Fibroblast of upper back skin (primary cell): ENCODE data around the gene MGLL.

Experiments used
- DNase-seq: peaks from one replicate; pipeline ENCODE4 v3.0.0-alpha.2; 2013

MGLL gene

DNA sequence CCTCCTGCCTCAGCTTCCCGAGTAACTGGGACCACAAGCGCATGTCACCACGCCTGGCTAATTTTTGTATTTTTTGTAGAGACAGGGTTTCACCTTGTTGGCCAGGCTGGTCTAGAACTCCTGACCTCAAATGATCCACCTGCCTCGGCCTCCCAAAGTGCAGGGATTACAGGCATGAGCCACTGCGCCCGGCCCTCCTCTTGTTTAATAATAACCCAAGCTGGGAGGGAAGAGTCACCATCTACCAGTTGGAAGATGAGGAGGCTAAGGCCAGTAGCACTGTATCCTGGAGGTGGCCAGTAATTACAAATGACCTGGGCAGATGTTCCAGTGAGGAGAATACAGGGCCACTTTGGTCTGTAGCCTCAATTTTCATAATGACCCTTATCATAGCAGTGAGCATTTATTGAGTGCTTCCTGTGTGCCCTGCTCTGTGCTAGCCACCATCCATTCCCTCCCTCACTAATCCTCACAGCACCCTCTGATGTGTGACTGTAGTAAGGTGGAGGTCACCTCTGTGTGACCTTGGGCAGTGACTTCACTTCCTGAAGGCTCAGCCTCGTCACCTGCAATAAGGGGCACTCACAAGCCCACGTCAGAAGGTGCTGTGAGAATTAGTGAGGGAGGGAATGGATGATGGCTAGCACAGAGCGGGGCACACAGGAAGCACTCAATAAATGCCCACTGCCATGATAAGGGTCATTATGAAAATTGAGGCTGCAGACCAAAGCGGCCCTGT, 85.3 kb downstream of the MGLL start:
- no peak for DNase-seq

DNA sequence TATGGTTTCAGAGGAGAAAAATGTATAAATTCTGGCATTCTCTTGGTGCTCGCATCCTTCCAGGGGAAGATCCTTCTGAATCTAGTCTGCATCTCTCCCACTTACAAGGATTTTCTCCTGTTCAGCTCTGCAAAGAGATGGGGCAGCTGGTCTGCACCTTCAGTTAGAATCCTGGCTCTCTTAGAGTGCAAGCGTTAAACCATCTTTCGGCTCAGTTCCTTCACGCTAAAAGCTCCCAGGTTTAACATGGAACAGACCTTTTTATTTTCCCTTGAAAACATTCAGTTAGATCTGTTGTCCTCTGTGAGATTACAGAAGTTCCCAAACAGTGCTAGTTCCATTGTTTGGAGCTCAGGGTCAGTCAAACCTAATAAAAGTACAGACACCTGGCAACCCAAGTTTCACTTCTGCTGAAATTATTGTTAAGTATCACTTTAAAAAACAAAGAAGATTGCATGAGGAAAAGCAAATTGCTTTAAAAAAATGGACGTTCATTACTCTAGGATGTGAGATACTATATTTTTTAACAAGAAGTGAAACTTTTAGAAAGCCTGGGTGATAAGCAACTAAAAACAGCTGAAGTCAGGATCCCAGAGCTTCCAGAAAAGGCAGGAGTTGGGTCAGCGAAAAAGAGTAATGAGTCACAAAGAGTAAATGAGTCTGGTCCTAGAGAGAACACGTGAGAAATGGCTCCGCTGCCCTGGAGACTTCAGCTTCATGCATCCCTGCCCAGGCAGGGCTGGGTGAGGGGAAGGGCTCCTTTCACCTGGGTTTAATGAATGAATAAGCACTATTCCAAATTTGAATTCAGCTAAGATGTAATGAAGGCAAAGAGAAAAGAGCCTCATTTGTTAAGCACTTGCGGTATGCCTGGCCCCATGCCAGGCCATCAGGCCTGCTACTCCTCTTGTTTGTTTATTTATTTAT, 86.3 kb downstream of the MGLL start:
- peak; percentile 78 for DNase-seq

DNA sequence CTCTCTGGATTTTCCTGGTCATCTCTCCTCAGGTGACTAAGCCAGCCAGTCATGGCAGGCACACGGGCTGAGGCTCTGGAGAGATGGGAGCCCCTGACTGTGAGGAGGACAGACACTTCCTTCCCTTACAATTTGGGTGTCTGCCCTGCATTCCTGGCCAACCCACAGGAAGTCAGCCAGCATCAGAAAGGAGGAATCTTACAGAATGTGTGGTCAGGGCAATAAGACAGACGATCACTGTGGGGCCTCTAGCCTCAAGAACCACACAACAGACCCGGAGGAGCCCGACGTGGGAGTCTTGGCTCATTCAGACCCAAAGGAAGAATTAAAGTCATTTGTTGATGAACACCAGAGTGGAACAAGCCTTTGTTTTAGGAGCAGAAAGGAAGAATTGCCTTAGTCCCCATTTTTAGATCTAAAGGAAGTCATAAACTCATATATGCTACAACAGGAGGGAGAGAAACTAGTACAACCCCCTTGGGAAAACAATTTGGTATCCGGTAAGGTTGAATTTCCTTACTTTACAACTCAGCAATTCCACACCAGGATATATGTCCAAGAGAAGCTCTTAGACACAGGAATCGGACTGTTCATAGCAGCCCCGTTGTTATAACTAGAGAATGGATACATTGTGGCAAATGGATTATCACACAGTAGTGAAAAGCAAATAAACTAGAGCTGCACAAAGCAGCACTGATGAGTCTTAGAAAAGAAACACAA, 87.4 kb downstream of the MGLL start:
- DNase-seq = peak; percentile 100

DNA sequence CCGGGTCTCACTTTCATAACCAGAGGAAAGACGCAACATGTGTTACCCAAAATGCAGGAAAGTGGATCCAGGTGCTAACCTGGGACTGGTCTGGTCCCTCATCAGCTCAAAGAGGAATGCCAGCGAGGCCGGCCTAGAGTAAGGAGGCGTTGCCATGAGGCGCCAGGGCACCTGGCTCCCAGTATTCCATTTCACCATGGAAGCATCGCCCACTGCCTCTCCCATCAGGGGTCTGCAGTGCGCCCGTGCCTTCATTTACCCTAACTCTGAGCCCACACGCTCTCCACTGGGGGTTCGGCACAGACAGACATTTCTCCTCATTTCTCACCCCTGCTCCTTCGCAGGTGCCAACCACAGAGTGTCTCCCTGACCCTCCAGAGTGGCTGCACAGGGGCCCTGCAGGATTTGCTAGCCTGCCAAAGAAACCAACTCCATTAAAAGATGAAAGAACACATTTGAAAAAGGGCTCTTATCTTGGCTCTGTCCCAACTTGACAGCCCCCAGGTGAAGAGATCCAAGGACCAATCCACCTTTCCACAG, 88.1 kb downstream of the MGLL start:
- DNase-seq = no peak

DNA sequence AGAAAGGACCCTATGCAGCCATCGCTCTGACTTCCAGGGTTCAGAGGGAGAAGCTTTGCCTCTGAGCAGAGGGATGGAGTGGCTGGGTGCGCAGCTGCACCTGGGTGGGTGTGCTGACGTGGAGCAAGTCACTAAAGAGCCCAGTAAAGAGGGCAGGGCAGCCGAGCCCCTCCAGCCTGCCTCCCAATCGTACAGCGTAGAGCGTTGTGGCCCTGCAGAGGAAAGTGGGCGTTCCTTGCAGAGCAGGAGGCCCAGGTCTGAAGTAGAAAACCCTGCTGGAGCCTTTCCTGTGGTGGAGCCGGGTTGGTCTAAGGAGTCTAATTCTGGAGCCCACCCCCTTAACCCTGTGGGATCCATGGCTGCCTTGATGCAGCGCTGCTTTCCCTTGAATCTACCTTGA, 88.5 kb downstream of the MGLL start:
- no peak for DNase-seq

DNA sequence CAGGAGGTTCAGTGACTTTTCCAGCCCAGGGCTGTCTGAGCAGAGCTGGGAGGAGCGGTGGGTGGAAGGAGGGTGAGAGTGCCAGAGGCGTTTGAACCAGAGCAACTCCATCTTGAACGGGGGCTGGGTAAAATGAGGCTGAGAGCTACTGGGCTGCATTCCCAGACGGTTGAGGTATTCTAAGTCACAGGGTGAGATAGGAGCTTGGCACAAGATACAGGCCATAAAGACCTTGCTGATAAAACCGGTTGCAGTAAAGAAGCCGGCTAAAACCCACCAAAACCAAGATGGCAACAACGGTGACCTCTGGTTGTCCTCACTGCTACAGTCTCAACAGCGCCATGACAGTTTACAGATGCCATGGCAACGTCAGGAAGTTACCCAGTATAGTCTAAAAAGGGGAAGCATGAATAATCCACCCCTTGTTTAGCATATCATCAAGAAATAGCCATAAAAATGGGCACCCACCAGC, 89.4 kb downstream of the MGLL start:
- DNase-seq = no peak

DNA sequence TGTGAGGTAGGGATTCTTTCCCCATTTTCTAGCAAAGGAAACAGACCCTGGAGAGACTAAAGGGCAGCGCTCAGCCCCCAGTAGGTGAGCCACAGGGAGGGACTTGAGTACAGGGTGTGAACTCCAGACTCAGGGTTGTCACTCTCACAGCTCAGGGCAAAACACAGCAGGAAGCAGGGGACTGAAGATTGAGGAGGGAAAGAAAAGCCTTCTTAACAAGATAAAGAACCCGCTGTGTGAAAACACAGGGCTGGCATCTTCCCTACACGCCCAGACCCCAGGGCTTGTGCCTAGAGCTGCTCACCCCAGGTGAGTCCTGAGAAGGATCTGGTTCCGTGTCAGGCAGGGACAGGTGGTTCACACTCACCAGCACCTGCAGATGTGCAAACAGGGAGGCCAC, 90.0 kb downstream of the MGLL start:
- no peak for DNase-seq

DNA sequence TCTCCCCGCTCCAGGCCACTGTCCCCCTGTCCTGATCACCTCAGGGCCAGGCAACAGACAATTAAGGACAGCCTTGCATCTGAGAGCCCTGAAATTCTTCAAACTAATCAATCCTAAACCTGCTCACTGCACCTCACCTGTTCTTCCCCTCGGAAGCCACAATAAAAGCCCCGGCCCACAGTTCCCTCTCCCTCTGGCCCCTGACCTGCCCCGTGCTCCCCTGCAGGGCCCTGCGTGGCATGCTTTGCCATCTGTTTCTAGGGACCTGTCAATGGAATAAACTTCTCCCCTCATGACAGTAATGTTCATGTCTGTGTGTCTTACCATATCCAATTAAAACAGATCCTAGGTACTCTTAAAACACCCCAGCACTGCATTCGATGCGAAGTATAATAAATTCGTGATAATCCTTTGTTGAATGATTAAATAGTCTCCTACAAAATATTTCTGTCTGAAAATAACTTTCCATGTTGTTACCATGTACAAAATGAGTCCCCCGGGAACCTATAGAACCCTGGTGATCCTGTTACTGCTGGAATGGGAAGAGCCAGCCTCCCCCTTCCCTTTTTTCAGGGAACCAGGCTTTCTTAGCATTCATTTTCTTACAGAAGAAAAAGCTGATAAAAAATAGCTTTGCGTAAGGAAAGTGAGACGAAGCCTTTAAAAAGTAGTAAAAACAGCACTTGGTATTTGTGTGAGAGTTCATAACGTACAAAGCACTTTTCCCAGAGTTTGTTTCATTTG, 90.6 kb downstream of the MGLL start:
- DNase-seq = no peak

DNA sequence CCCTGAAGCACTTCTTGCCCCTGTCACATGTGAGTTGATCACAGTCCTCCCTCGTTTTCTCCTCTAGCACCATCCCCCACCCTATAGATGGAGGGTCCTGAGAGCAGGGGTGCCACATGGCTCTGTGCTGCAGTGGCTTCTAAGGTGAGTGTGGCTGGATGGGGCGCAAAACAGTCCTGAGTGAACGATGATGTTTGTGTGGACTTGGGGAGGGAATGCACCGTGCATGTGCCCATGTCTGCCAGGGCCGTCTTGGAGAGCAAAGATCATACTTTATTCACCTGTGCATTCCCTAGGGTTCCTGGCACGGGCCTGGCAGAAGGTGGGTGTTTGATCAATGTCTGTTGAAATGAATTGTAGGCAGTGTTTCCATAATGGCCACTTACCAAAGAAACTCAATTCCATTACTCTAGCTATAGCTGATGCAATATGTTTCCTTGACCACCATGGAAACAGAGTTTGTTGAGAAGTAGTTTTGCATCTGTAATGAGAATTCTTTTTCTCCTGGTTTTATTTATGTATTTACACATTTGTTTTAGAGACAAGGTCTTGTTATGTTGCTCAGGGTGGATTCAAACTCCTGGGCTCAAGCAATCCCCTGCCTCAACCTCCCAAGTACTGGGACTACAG, 91.5 kb downstream of the MGLL start:
- no peak for DNase-seq

DNA sequence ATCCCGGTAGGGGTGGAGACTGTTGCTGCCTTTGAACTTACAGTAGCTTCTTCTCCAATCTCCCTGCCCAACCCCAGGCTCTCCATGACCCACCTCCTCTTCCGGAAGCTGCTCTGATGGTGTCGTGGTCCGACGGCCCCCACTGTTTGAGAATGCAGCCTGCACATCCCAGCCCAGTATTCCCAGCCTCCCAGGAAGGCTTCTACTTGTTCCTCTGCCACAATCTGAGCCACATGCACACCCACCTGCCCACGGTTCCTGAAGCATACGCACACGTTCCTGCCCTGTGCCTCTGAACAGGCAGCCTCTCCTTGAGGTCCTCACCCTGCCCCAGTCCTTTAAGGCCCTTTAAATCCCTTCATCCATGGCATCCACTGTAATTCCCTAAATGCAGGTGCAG, 92.1 kb downstream of the MGLL start:
- no peak for DNase-seq

DNA sequence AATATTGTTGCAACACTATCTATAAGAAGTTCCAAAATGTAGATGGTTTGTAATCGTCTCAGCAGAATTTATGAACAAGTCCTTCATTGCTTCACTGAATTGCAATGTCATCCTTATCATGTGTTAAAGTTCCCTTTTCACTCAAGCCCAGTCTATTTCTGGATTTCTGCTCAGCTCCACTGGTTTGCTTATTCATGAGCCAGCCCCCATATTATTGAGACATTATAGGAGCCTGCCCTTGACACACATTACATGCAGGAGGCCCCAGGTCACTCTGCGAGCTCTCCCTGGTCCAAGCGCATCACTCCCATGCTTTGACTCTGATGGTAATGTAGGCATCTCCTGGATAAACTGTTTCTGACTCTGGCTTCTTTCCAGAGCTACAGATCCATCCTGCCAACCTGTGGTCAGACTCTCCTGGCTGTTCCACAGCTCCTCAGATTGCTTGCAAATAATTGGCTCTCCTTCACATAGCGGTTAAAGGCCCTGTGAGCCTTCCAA, 92.7 kb downstream of the MGLL start:
- DNase-seq = no peak

DNA sequence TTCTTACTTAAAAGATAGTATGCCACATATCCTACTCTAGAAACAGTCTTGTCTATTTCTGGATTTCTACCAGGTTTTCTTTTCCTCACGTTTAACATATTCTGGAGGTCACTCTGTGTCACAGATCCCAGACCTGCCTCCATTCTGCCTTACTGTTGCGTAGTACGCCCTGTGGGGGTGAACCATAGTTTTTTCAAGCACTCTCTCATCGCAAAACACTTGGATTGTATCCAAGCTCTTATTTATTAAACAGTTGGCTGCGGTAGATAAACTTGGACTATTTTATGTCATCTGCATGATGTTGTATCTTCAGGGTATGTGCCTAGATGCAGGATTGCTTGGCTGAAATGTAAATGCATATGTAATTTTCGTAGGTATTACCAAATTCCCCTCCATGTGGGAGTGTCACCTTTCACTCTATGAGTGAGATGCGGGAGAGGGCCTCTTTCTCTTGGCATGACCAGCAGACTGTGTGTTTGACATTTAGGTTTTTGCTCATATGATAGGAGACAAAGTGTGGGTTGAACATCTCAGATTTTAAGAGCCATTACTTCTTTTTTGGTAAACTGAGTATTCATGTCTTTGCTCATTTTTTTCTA, 93.8 kb downstream of the MGLL start:
- no peak for DNase-seq

DNA sequence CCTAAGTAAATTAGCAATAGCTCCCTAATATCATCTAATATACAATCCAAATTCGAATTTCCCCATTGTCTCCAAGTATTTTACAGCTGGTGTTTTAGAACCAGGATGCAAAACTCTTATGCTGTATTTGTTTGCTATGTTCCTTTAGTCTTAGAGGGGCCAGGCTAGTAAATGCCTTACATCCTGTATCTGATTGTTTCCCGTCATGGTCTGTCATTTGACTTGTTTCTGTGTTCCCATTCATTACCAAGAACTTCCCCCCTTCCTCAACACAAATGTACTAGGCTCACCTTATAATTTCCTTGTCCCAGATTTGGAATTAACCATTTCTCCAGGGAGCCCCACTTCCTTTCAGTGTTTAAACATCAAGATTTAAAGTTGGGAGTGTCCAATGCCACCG, 95.4 kb downstream of the MGLL start:
- no peak for DNase-seq

DNA sequence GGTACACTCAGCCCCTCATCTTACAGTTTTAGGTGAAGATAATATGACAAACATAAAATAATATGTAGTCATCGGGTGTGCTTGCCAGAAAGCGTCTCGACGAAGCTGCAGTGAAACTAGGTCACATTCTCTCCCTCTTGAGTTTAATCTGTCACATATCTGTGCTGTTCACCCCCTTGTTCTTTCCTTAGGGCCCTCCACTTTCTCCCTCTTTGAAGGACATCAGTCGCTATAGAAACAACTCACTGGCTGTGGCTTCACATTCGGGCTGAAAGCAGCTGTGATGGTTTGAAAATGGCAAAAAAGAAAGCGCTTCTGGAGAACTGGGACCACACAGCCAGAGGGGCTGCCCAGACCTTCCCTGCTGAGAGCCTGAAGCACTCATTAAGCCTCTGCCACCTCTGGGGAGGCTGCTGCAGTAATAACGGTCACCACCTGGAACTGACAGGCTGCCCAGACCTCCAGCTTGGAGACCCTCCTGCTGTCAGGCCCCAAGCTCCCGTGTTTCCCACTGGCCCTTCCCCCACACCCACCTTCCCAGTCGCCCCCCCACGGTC, 99.2 kb downstream of the MGLL start:
- no peak for DNase-seq

DNA sequence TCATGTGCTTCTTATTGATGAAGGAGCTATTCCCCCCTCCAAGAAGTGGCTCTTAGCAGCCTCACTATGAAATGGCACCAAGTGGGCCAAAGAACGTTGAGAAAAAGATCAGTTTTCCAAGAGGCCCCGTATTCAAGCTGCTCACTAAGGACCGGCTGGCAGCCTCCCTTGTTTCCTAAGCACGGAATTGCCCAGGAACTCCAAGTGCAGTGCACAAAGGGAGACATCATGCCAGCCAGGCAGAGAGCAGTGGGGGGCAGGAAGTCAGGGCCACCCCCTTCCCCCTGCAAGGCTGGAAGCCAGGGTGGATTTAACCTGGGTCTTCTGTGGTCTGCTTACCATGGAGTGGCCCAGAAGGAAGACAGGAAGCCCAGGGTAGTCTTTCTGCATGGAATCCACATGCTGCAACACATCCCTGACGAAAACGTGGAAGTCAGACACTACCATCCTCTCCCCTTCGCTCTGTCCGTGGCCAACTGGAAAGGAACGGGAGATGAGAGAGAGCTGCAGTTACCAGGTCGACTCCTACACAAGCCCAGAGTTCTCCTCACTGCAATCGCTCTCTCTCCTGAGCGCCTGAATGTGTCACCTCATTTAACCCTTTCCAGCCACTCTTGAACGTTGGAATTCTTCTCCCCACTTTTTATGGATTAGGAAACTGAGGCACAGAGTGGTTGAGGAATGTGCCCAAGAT, 100.1 kb downstream of the MGLL start:
- no peak for DNase-seq

DNA sequence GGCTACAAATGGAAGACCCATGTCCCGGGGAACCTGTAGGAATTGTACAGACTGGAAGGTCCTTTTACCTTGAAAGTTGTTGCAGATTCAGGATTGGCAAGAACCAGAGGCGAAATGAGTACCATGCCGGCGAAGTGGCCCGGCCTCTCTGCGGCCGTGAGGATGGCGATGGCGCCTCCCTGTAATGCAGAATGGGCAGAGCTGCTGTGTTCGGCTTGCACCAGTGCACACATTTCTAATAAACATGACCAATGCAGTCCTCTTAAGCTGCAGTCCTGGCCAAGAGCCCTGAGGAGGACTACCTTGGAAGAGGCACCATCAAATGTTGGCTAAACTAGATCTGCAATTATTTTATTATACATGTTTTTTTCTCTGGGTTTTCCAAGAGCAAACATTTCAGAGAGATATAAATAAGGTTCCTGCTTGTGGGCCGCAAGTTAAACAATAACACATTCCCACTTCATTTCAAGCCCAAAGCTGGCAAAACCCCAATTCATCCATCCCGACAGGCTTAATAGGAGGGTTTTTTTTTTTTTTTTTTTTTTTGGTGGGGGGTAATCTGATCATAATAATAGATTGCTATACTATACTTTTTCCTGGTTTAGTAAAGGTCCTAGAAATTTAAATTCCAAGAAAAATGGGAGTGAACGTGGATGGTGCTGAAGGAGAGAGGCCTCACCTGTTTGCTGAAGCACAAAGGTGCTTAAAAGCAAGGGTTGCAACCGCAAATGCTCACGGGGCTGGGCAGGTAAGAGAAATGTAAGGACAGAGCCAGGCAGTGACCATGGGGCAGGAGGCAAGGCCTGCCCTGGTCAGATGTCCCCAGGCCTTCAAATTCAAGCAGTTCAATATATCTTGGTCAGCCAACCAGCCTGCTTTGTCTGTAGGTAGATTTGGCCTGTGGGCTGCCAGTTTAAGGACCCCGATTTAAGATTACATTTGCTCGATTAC, 101.1 kb downstream of the MGLL start:
- no peak for DNase-seq

DNA sequence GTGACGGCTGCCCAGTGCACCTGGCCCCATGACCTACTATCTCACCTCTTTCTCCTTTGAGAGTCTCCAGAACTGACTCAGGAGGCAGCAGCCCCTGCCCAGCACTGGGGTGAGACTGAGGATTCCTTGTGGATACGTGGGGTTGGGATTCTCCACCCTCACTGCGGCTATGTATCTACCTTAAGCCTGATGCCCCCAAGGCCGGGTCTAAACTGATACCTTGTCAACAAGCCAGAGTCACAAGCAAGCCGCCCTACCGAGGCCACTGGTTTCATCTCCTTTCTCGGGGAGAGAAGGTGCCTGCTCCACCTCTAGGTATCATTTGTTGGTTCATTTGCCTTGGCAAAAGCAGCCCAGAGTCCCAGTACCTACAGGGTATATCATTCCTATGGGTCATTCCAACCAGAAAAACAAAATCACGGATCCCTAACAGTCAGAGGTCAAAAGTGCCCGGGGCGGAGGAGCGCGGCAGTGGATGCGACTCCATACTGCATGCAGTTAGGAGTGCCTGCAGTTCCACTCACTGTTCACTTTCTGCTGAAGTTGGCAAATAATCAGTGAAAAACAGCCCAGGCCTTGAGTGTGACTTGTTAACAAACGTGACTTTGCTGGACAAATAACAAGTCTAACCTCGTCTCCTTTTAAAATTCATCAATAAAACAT, 102.0 kb downstream of the MGLL start:
- no peak for DNase-seq

DNA sequence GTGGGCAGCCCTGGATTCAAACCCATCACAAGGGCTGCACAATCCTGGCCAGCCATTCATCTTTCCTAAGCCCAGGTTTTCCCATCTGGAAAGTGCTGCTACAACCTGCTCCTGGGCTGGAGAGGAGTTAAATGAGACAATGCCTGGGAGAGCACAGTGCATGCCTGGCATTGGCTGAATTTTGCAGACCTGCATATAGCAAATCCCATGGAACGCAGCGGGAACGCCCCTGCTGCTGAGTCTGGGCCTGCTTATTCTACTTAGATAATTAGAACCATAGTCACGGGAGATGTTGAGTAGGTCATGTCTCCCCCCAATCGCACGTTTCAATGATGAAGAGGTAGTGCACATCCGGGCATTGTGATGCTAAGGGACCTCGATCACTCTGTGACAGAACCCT, 102.9 kb downstream of the MGLL start:
- no peak for DNase-seq

DNA sequence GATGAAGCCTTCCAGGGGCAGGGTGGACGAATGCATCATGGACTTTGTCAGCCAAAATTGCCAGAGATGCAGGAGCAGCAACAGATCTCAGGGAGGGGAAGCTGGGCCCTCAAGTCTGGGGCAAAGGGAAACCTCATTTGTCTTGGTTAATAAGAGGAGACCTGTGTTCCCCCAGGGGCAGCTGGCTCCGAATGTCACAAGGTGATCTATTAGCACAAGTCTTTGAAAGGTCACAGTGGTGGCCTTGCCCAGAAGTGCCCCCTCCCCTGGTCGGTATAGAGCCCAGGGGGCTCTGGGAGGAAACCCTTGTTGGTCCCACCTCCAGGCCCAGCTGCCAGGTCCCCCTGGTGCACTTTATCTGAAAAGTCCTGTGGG, 103.4 kb downstream of the MGLL start:
- DNase-seq = no peak
